Transverse colon (tissue), 4 donors: Measurements from ENCODE around the gene RHOV.

Experiments
- POLR2A ChIP-seq: fragments of 450-650 bp; IDR thresholded peaks from one replicate; pipeline ENCODE4 v1.6.1; 2016; ENCODE audit warnings: antibody characterized with exemption, mild to moderate bottlenecking, moderate library complexity
- POLR2AphosphoS5 ChIP-seq, 3 donors: sonication (generic); formaldehyde crosslinking; IDR thresholded peaks; one replicate each; pipeline ENCODE4 v1.6.1; 2016; ENCODE audit warnings: antibody characterized with exemption in 3 of 3
- TF ChIP-seq, protein P1 (sequence below), 5 experiments: fragments of 200-600 bp in 3 of 5; fragments of 450-650 bp in 2 of 5; sonication (generic) in 3 of 5; IDR thresholded peaks; 1 replicate in 2 of 5; 2 replicates in 3 of 5; pipeline ENCODE4 v1.5.1; 2016 to 2017; ENCODE audit warnings: antibody characterized with exemption in 5 of 5, inconsistent platforms in 3 of 5, mild to moderate bottlenecking in 2 of 5, moderate library complexity in 1 of 5

DNA sequence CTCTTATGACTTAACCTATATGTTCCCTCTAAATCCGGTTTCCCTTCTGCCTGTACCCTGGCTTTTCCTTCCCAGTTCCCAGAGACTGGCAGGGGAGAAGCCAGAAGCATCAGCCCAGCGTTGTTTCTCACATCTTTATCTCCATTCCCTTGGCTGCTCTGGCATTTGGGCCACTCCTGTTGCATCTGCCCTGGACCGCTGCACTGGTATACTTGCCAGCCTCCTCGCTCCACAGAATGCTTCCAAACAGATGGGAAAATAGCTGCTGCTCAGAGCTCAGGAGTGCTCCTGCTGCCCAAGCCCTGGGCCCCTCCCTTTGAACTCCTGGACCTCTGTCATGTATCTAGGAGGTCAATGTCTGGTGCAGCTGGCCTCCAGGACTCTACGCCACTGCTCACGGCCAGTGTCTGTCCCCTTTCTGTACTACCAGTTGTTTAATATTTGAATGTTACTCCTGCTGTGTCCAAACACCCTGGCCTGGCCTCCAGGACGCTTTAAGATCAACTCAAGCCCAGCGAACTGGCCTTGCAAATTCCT is 23.4 kb downstream of the RHOV start:
- TF ChIP-seq, protein P1, sequence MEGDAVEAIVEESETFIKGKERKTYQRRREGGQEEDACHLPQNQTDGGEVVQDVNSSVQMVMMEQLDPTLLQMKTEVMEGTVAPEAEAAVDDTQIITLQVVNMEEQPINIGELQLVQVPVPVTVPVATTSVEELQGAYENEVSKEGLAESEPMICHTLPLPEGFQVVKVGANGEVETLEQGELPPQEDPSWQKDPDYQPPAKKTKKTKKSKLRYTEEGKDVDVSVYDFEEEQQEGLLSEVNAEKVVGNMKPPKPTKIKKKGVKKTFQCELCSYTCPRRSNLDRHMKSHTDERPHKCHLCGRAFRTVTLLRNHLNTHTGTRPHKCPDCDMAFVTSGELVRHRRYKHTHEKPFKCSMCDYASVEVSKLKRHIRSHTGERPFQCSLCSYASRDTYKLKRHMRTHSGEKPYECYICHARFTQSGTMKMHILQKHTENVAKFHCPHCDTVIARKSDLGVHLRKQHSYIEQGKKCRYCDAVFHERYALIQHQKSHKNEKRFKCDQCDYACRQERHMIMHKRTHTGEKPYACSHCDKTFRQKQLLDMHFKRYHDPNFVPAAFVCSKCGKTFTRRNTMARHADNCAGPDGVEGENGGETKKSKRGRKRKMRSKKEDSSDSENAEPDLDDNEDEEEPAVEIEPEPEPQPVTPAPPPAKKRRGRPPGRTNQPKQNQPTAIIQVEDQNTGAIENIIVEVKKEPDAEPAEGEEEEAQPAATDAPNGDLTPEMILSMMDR (IDR thresholded peaks at IDR 0.05) = no peak
- TF ChIP-seq POLR2A = no peak
- TF ChIP-seq POLR2AphosphoS5 (IDR thresholded peaks at IDR 0.05) = no peak
